T-cell (primary cell): Measurements from ENCODE around the gene TAF11L5. TPM values are rescaled to one million over a fixed set of nuclear protein-coding genes. Genes with fewer than 3 reads are reported as not detected.

ENCODE experiments used
- total RNA-seq, 35 experiments: library from RNA in 6 of 35; stranded (reverse) in 6 of 35; fragments of 120-200 nt in 1 of 35; gene quantifications; one replicate each; pipeline versions ENCODE4 v1.2.1 to v1.2.4 and lab custom pipeline; 2013 to 2026

TAF11L5 gene
- total RNA-seq, 5 donors from 2014 or later (not counting 1 experiment from before 2014, with no cell fraction given) = not detected

Other genes starting within 250 kb of the TAF11L5 start
- not detected for gene TAF11L2, start 27.0 kb upstream of the TAF11L5 start, total RNA-seq
- not detected for gene TAF11L3, start 6.9 kb upstream of the TAF11L5 start, total RNA-seq
- gene TAF11L4, start 3.4 kb upstream of the TAF11L5 start, total RNA-seq = not detected
- not detected for gene TAF11L6, start 3.4 kb downstream of the TAF11L5 start, total RNA-seq
- not detected for gene TAF11L7, start 60.5 kb downstream of the TAF11L5 start, total RNA-seq
- not detected for gene TAF11L8, start 65.7 kb downstream of the TAF11L5 start, total RNA-seq
- not detected for gene TAF11L9, start 69.2 kb downstream of the TAF11L5 start, total RNA-seq
- not detected for gene TAF11L10, start 72.6 kb downstream of the TAF11L5 start, total RNA-seq
- not detected for gene TAF11L11, start 78.9 kb downstream of the TAF11L5 start, total RNA-seq
- gene TAF11L12, start 85.2 kb downstream of the TAF11L5 start, total RNA-seq = not detected
- not detected for gene TAF11L13, start 106.9 kb downstream of the TAF11L5 start, total RNA-seq
- not detected for gene TAF11L14, start 109.2 kb downstream of the TAF11L5 start, total RNA-seq